Thyroid gland (tissue), 4 donors: ENCODE measurements around the gene ZNF235.

Source experiments
- POLR2A ChIP-seq, 2 donors: fragments of 450-650 bp; IDR thresholded peaks; one replicate each; pipeline ENCODE4 v1.6.1; 2017; ENCODE audit warnings: antibody characterized with exemption in 2 of 2, mild to moderate bottlenecking in 2 of 2, moderate library complexity in 1 of 2
- TF ChIP-seq, protein P1 (sequence below), 6 experiments: fragments of 200-600 bp in 3 of 6; fragments of 450-650 bp in 3 of 6; sonication (generic) in 3 of 6; IDR thresholded peaks; one replicate each; pipeline ENCODE4 v1.5.1; 2016 to 2019; ENCODE audit warnings: antibody characterized with exemption in 6 of 6, mild to moderate bottlenecking in 2 of 6, inconsistent platforms in 1 of 6, moderate library complexity in 1 of 6

DNA sequence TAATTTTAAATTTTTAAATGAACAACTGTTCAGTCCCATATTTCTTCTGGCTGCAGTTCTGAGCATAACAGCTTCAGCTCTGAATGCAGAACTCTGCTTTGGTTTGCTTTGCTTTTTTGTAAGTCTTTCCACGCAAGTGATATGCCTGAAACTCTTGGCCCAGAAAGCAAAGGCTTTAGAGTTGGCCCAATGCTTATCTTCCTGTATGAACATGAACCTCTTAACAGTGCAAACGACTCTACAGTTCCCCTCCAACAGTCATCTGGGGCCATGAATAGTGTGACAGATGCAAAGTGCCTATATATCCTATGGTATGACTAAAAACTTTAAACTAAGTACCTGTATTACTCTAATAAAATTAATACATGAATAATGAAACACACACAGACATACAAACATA is 37.0 kb upstream of the ZNF235 start:
- TF ChIP-seq, protein P1, sequence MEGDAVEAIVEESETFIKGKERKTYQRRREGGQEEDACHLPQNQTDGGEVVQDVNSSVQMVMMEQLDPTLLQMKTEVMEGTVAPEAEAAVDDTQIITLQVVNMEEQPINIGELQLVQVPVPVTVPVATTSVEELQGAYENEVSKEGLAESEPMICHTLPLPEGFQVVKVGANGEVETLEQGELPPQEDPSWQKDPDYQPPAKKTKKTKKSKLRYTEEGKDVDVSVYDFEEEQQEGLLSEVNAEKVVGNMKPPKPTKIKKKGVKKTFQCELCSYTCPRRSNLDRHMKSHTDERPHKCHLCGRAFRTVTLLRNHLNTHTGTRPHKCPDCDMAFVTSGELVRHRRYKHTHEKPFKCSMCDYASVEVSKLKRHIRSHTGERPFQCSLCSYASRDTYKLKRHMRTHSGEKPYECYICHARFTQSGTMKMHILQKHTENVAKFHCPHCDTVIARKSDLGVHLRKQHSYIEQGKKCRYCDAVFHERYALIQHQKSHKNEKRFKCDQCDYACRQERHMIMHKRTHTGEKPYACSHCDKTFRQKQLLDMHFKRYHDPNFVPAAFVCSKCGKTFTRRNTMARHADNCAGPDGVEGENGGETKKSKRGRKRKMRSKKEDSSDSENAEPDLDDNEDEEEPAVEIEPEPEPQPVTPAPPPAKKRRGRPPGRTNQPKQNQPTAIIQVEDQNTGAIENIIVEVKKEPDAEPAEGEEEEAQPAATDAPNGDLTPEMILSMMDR (IDR thresholded peaks at IDR 0.05): no peak
- no peak for TF ChIP-seq POLR2A (IDR thresholded peaks at IDR 0.05)
